Fibroblast of lung (primary cell): ENCODE data around the gene ZNF609.

Experiments
- EZH2 ChIP-seq: IDR thresholded peaks from 2 replicates; pipeline ENCODE4 v1.5.1; 2012; ENCODE audit warnings: low read length, control low read depth, mild to moderate bottlenecking; ENCODE audit errors: missing control alignments
- TF ChIP-seq, protein P1 (sequence below), 2 donors: IDR thresholded peaks in 1 of 2; conservative IDR thresholded peaks in 1 of 2; 1 replicate in 1 of 2; 2 replicates in 1 of 2; pipeline ENCODE4 v1.5.1; 2011 to 2012; ENCODE audit warnings: low read length in 2 of 2, control low read depth in 1 of 2, inconsistent platforms in 1 of 2, low read depth in 1 of 2, mild to moderate bottlenecking in 1 of 2

DNA sequence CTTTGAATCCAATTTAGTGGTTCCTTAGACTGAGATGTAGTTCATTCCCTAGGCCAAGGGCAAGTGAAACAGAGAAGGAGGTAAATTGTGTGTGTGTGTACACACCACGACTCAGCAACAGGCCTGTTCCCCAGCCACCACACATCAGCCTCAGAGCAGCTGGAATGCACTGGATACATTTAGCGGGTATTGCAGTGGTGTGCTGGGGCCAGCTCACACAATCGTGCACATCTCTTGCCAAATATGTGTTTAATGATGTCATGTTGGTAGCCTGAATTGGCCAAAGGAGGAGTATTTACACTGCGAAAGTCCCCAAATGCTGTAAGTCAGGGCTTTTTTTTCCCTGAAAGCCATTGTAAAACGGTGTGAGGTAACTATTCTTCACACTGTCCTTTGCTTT lies 232.8 kb downstream of the ZNF609 start:
- TF ChIP-seq, protein P1, sequence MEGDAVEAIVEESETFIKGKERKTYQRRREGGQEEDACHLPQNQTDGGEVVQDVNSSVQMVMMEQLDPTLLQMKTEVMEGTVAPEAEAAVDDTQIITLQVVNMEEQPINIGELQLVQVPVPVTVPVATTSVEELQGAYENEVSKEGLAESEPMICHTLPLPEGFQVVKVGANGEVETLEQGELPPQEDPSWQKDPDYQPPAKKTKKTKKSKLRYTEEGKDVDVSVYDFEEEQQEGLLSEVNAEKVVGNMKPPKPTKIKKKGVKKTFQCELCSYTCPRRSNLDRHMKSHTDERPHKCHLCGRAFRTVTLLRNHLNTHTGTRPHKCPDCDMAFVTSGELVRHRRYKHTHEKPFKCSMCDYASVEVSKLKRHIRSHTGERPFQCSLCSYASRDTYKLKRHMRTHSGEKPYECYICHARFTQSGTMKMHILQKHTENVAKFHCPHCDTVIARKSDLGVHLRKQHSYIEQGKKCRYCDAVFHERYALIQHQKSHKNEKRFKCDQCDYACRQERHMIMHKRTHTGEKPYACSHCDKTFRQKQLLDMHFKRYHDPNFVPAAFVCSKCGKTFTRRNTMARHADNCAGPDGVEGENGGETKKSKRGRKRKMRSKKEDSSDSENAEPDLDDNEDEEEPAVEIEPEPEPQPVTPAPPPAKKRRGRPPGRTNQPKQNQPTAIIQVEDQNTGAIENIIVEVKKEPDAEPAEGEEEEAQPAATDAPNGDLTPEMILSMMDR (conservative IDR thresholded peaks at IDR 0.05 in 1 of 2, IDR thresholded peaks at IDR 0.05 in 1 of 2; ENCODE audit: low read depth in 1 of 2, low read length in 2 of 2): no peak
- no peak for TF ChIP-seq EZH2
